ENCODE data around the gene IGIP.

DNA sequence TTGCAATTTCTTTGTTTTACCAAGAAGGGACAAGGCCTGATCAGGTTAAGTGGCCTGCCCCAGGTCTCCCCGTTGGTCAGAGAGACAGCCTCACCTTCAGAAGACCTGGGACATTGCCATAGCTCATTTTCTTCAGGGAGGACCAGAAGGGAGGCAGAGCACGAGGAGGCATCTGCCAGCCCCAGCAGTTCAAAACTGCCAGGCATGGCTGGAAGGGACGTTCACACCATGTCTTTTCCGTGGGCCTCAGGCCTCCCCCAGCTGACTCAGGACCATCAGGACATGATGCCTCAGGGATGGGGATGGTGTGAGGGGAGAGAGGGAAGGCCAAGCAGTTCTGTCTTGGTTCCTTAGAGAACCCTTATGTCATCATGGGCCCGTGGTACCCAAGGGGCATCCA, 16.5 kb downstream of the IGIP start:
- TF ChIP-seq, protein P1, sequence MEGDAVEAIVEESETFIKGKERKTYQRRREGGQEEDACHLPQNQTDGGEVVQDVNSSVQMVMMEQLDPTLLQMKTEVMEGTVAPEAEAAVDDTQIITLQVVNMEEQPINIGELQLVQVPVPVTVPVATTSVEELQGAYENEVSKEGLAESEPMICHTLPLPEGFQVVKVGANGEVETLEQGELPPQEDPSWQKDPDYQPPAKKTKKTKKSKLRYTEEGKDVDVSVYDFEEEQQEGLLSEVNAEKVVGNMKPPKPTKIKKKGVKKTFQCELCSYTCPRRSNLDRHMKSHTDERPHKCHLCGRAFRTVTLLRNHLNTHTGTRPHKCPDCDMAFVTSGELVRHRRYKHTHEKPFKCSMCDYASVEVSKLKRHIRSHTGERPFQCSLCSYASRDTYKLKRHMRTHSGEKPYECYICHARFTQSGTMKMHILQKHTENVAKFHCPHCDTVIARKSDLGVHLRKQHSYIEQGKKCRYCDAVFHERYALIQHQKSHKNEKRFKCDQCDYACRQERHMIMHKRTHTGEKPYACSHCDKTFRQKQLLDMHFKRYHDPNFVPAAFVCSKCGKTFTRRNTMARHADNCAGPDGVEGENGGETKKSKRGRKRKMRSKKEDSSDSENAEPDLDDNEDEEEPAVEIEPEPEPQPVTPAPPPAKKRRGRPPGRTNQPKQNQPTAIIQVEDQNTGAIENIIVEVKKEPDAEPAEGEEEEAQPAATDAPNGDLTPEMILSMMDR (IDR thresholded peaks at IDR 0.05): no peak
- TF ChIP-seq POLR2A (IDR thresholded peaks at IDR 0.05): no peak

All from testis (tissue), 2 donors.